NCI-H1417 treated with DMSO at 0.1 percent for 48 hours (cell line): ENCODE measurements around the gene ATP6V0E1.
"Not testable (repeated sequence)": the region's sequence is repeated elsewhere in the genome, so short reads cannot be mapped to it uniquely, and the experiment has no call there.

Source experiments
- DNase-seq: peaks from one replicate; lab custom pipeline; 2025; lab: John Stamatoyannopoulos, UW

The ATP6V0E1 gene

DNA sequence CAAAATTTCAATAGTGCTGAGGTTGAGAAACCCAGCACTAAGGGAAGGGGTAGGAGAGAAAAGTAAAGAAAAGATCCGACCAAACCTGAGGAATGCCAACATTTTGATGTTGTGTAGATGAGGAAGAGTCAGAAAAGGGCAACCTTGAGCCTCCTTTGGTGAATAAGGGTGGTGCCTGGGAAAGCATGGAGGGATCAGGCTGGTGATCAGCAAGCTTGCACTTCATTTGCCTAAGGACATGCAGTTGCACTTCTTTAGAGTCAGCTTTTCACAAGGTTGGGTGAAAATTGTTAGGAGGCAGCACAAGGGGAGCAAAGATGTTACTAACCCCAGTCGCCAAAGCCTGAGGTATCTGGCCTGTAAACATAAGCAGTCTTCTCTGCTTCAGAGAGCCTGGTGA, 20.4 kb downstream of the ATP6V0E1 start:
- no peak for DNase-seq

DNA sequence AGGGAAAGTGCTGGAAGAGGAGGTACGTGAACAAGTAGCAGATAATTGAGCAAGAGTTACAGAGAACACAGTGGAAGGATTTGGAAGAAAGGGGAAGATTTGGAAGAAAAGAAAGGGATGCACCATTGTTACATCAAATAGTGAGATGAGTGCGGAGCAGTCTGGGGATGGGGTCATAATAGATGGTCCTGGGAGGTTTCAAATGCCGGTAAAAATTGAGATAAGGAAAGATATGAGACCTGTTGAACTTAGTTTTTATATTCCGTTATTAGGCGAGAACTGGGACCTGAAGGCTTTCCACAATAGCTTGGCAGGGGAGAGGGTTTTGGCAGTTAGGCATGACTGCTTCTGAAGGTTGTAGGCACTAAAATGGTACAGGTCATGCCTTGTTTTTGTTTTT, 20.9 kb downstream of the ATP6V0E1 start:
- DNase-seq, result no peak

DNA sequence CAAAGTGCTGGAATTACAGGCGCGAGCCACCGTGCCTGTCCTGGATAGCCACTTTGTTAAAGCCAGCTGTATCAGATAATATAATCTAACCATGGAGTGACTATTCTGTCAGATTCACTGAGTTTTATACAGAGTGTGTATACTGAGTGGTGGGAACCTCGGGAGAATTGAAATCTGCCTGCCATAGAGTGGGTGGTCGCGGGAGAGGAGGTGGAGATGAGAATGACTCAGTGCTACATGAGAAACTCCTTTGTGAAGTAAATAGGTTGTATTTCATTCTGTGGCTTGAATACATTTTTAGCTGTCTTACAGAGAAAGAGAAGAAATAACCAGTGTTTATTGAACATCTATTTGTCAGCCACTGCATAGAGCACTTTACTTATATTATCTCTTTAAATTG, 26.4 kb downstream of the ATP6V0E1 start:
- DNase-seq, result no peak

DNA sequence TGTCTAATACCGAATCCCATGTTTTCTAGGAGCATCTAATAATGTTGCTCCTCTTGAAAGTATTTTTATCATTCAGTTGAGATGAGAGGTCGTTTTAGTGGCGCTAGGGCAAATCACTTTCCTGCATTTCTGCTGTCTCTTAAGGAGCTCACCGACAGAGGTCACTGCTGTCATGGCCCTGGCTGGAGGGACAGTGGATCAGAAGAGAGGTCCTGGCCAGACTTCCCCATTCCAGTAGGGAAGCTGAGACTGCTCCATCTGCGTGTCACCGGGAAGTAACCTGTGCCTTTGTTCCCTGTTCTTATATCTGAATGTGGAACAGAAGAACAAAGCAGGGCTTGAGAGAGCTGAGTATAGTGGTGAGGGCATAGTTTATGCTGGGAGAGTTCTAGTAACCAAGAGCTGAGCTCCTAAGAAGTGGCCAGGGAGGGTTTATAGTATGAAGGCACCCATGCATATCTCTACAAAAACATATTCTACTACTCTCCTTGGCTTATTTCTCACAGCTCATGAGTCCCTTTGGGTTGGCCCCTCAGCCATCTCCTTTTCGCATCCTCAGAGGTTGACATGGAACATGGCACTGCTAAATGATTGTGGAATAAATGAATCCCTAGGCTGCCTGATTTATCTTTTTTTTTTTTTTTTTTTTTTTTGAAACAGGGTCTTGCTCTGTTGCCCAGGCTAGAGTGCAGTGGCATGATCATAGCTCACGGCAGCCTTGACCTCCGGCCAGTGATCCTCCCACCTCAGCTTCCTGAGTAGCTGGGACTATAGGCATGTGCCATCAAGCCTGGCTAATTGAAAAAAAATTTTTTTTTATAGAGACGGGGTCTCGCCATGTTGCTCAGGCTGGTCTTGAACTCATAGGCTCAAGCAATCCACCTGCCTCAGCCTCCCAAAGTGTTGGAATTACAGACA, 27.2 kb downstream of the ATP6V0E1 start:
- DNase-seq, result no peak

DNA sequence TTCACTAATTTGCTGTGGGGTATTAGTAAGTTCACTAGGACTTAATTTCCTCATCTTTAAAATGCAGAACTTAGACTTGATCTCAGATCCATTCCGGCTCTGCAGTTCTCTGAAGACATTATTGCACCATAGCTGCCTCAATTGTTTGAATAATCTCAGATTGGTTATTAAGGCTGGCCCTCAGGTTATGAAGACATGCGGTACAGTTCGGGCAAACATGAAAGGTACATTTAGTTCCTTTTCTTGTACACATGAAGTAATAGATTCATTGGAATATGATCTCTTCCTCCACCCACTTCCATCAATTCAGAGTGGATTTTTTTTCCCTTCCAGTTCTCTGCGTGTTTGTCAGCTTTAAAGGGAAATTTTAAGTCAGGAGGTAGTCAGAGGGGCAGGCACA, 28.0 kb downstream of the ATP6V0E1 start:
- no peak for DNase-seq

DNA sequence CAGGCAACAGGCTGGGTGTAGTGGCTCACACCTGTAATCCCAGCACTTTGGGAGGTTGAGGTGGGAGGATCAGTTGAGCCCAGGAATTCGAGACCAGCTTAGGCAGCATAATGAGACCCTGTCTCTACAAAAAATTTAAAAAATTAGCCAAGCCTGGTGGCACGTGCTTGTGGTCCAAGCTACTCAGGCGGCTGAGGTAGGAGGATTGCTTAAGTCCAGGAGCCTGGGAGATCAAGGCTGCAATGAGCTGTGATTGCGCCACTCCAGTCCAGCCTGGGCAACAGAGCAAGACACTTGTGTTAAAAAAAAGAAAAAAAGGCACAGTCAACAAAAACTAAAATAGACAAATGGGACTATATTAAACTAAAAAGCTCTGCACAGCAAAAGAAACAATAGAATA, 29.3 kb downstream of the ATP6V0E1 start:
- no peak for DNase-seq

DNA sequence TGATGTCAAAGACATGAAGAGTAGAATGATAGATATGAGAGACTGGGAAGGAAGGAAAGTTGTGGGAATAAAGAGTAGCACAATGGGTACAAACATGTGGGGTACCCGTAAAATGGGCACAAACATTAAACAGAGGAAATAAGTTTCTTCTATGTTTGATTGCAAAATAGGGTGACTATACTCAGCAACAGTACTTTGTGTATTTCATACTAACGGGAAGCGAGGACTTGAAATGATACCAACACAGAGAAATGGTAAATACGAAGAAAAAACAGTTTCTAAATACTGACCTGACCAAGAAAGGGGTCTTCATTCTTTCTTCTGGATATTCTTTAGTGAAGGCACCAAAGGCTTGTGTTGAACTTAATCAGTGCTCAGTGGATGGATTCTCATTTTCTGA, 31.1 kb downstream of the ATP6V0E1 start:
- DNase-seq, result no peak

DNA sequence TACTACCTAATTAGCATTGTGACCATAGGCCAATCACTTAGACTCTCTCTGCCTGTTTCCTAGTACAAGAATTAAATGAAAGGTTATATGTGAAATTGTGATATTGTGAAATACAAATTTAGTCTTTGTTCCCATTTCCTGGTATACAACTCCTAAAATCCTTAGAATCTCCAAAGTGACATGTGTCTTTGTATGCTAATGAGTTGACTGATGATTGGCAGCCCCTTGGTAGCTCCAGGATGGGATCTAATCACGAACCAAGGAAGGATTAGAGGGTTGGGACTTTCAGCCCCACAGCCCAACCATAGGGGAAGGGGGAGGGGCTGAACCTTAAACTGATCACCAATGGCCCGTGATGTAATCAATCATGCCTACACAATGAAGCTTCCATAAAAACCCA, 31.6 kb downstream of the ATP6V0E1 start:
- no peak for DNase-seq

DNA sequence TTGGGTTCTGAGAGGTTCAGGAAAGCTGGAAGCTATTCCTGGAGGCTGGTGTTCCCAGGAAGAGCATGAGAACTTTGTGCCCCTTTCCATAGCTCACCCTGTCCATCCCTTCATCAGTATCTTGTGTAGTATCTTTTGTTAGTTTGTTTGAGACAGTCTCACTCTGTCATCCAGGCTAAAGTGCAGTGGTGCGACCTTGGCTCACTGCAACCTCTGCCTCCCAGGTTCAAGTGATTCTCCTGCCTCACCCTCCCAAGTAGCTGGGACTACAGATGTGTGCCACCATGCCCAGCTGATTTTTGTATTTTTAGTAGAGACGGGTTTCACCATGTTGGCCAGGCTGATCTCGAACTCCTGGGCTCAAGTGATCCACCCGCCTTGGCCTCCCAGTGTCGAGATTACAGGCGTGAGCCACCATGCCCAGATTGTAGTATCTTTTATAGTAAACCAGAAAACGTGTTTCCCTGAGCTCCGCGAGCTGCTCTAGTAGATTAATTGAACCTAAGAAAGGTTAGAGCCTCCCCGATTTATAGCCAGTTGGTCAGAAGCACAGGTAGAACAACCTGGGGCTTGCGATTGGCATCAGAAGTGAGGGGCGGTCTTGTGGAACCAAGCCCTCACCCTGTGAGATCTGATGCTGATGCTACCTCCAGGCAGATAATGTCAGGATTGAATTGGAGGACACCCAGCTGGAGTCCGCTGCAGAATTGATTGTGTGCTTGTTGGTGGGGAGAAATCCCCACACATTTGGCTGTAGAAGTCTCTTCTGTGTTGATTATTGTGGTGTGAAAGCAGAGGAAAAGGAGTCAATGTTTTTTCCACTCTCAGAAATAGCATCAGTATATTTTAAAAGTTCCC, 32.3 kb downstream of the ATP6V0E1 start:
- DNase-seq, result no peak

DNA sequence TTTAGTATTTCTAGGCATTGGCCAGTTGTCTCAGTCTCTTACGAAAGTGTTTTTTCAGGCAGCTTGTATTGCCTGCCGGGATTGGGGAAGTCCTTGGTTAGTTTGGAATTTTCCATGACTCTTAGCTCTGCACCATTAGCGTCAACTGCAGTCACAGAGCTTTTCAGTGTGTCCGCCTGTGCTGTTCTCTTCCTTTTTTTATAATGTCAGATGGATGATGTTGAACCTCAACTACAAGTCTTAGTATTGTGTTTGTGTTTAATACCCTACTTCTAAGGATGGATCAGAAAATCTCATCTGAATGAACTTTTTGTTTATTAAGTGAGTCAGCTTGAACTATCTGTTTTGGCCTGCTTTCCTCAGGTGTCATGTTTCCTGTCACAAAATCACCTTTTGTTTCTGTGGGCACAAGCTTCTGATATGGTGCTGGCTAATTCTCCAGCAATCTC, 33.1 kb downstream of the ATP6V0E1 start:
- no peak for DNase-seq

DNA sequence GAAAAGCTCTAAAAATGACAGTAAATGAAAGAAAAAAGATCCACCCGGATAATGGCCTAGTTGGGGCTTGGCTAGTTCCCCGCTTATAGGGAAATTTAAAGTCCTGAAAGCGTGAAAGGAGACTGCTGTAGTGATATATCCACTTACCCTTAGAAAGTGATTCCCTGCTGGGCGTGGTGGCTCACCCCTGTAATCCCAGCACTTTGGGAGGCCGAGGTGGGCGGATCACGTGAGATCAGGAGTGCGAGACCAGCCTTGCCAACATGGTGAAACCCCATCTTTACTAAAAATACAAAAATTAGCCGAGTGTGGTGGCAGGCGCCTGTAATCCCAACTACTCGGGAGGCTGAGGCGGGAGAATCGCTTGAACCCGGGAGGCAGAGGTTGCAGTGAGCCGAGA, 33.5 kb downstream of the ATP6V0E1 start:
- DNase-seq, result not testable (repeated sequence)

DNA sequence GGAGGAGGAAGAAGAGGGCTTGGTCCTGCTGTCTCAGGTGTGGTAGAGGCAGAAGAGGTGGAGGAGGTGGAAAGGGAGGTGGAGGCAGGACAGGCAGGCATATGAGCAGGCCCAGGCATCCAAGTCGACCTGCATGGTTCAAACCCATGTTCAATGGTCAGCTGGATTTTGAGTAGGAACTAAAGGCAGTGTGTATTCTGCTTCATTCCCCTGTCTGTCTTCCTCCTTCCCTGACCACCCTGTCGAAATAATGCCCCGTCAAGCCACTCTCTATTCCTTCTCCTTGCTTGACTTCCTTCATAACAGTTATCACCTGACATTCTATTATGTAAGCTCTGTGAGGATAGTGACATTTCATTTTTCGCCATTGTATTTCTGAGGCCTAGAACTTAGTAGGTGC, 34.8 kb downstream of the ATP6V0E1 start:
- DNase-seq, result no peak

DNA sequence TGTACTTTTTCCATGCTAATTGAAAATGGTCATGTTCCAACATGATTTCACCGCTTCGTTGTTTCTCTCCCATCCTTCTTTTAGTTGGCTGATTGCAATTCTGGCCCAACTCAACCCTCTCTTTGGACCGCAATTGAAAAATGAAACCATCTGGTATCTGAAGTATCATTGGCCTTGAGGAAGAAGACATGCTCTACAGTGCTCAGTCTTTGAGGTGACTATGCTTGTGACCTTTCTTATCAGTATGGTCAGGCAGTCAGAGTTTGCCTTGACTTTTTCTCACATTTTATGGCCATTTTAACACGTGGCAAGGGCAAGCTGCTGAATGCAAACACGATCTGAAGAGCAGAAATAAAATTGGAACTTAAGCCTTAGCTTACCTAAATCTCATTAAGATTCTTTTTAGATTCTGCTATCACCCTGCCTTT, 36.6 kb downstream of the ATP6V0E1 start:
- no peak for DNase-seq

DNA sequence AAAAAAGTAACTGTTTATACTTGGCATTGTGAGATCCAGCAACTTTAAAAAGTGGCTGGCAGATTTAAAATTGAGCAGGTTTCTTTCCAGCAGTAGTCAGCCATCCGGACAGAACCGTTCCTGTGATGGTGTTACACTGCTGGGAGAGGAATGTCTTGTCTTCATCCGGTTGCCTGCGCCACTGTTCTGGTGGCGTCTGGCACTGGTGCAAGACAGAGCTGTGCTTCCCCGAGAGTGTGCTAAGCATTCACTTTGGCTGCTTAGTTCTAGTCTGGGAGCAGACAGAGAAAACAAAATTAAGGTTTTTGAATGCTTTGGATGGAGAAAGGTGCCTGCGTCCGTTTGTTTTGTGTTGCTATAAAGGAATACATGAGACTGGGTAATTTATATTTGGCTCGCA, 37.1 kb downstream of the ATP6V0E1 start:
- DNase-seq, result no peak

DNA sequence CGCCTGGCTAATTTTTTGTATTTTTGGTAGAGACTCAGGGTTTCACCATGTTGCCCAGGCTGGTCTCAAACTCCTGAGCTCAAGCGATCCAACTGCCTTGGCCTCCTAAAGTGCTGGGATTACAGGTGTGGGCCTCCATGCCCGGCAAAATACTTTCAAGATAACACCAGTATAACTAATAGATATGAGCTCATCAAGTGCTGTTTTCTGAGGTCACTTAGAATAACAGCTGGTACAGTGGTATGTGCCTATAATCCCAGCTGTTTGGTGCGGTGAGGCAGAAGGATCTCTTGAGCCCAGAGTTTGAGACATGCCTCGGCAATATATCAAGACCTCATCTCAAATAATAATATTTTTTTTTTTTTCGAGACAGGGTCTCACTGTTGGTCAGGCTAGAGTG, 42.1 kb downstream of the ATP6V0E1 start:
- no peak for DNase-seq

DNA sequence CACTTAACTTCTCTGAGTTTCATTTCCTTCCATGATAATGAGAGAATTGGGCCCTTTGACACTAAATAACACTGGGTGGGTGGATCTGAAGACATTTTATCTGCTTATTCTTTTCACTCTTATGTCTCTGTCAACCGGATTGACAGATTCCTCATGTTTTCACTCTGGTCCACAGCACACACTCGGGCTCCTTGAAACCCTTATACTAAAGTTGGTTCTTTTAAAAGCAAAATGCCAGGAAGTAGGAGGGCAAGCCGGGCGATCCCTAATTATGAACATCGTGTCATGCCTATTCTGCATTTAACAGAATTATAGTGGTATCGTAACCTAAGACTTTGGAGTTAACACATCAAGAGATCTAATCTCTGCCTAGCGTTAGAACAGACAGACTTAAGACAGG, 44.3 kb downstream of the ATP6V0E1 start:
- no peak for DNase-seq

DNA sequence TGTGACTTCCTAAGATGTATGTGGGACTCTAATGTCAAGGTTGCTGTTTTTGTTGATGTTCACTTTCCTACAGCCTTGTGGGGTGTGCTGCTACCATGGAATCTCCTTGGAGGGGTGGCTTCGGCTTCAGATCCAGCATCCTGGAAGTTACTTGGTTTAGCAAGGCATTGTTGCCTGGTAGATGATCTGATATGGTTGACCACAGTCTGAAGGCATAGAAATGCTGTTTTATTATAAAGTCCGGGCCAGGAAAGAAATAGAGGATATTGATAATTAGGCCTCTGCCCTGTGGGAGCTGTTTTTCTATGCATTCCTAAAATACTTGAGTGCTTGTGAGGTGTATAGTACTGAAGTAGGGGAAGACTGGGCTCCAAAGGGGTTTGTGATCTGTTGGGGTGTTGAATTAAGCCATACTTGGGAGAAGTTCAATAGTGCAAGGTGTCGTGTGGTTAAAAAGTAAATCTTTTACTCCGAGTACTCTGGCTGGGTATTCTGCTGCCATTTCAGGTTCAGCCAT, 45.3 kb downstream of the ATP6V0E1 start:
- DNase-seq, result no peak

DNA sequence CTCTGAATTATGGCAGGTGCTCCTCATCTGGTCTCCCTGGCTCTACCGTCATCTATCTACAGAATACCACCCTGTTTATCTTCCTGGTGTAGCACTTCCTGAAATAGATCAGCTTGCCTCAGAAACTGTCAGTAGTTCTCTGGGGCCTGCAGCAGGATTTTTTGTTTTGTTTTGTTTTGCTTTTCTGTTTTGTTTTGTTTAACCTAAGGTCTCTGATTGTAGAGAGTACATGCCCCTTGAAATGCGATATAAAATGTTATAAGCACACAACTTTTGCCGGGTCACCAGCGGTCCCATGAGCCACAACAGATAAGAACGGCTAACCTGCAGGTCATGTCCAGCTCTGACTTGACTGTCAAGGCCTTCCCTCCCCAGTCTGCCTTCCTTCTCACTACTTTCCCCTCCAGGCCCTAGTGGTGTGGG, 45.9 kb downstream of the ATP6V0E1 start:
- DNase-seq, result no peak

DNA sequence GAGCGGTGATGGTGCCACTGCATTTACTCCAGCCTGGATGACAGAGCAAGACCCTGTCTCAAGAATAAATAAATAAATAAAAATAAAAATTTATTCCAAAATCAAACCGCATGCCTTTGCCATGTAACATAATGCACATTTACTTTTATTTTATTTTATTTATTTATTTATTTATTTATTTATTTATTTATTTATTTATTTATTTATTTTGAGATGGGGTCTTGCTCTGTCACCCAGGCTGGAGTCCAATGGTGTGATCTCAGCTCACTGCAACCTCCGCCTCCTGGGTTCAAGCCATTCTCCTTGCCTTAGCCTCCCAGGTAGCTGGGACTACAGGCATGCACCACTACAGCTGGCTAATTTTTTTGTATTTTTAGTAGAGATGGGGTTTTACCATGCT, 48.5 kb downstream of the ATP6V0E1 start:
- not testable (repeated sequence) for DNase-seq

DNA sequence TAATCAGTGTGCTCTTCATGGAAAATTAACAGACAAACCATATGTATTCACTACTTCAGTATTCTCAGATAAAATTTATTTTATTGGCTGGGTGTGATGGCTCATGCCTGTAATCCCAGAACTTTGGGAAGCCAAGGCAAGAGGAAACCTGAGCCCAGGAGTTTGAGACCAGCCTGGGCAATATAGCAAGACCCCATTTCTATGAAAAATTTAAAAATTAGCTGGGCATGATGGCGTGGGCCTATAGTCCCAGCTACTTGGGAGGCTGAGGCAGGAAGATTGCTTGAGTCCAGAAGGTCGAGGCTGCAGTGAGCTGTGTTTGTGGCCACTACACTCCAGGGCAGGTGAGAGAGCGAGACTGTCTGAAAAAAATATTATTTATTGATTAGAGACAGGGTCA, 49.2 kb downstream of the ATP6V0E1 start:
- DNase-seq, result no peak

DNA sequence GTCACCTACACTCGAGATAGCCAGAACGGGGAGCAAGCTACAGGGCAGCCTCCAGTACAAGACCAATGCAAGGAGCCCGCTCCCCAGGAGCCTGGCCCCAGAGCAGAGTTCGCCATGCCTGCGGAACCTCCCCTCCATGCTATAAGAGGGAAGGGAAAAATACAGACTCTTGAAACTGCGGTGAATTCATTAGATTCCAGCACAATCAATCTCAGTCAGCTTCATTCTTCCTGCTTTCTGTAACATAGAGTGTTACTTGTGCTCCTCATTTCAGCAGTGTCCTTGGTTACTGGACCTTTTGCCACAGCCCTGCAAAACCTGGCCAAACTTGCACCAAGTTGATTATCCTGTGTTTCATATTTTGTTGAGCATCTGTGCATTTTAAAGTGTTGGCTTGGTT, 50.4 kb downstream of the ATP6V0E1 start:
- no peak for DNase-seq

DNA sequence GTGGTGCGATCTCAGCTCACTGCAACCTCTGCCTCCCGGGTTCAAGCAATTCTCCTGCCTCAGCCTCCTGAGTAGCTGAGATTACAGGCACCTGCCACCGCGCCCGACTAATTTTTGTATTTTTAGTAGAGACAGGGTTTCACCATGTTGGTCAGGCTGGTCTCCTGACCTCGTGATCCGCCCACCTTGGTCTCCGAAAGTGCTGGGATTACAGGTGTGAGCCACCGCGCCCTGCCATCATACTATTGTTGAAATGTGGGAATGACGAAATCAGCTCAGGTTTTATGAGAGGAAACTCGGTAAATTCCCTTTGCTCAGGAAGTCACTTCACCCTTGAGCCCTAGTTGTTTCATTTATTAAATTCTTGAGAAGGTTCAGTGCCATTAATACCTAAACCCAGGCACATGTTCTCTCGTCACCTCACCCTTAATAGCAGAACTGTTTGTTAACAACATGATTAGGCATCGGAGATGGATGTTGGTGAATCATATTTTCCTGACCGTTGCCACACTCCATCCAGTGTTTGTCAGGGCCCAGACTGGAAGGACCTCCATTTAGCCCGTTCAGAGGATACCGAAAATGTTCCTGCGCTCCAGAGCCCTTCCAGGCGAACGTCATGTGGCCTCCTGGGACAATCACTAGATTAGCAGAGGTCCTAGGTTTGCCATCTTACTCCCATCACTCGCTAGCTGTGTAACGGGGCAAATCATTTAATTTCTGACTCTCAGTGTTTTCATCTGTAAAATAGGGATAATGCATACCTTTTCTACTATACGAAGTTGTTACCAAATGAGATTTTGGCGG, 52.5 kb downstream of the ATP6V0E1 start:
- no peak for DNase-seq
